Measurements from ENCODE around the gene HSD11B1.

DNA sequence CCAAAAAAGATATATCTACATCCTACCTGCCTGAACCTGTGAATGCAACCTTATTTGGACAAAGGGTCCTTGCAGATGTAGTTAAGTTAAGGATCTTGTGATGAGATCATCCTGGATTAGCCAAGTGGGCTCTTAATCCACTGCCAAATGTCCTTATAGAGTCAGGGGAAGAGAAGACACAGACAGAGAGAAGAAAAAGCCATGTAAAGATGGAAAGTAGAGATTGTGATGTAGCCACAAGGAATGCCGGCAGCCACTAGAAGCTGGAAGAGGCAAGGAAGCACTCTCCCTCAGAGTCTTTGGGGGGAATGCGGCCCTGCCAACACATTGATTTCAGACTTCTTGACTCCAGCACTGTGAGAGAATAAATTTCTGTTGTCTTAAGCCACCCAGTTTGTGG lies 16.2 kb downstream of the HSD11B1 start:
- TF ChIP-seq, protein P1, sequence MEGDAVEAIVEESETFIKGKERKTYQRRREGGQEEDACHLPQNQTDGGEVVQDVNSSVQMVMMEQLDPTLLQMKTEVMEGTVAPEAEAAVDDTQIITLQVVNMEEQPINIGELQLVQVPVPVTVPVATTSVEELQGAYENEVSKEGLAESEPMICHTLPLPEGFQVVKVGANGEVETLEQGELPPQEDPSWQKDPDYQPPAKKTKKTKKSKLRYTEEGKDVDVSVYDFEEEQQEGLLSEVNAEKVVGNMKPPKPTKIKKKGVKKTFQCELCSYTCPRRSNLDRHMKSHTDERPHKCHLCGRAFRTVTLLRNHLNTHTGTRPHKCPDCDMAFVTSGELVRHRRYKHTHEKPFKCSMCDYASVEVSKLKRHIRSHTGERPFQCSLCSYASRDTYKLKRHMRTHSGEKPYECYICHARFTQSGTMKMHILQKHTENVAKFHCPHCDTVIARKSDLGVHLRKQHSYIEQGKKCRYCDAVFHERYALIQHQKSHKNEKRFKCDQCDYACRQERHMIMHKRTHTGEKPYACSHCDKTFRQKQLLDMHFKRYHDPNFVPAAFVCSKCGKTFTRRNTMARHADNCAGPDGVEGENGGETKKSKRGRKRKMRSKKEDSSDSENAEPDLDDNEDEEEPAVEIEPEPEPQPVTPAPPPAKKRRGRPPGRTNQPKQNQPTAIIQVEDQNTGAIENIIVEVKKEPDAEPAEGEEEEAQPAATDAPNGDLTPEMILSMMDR (IDR thresholded peaks at IDR 0.05) = no peak
- no peak for TF ChIP-seq POLR2AphosphoS5 (IDR thresholded peaks at IDR 0.05; ENCODE audit: low read depth, low read length)
- no peak for TF ChIP-seq TCF7L2 (IDR thresholded peaks at IDR 0.05; ENCODE audit: low read depth, low read length)
- TF ChIP-seq, protein P2, sequence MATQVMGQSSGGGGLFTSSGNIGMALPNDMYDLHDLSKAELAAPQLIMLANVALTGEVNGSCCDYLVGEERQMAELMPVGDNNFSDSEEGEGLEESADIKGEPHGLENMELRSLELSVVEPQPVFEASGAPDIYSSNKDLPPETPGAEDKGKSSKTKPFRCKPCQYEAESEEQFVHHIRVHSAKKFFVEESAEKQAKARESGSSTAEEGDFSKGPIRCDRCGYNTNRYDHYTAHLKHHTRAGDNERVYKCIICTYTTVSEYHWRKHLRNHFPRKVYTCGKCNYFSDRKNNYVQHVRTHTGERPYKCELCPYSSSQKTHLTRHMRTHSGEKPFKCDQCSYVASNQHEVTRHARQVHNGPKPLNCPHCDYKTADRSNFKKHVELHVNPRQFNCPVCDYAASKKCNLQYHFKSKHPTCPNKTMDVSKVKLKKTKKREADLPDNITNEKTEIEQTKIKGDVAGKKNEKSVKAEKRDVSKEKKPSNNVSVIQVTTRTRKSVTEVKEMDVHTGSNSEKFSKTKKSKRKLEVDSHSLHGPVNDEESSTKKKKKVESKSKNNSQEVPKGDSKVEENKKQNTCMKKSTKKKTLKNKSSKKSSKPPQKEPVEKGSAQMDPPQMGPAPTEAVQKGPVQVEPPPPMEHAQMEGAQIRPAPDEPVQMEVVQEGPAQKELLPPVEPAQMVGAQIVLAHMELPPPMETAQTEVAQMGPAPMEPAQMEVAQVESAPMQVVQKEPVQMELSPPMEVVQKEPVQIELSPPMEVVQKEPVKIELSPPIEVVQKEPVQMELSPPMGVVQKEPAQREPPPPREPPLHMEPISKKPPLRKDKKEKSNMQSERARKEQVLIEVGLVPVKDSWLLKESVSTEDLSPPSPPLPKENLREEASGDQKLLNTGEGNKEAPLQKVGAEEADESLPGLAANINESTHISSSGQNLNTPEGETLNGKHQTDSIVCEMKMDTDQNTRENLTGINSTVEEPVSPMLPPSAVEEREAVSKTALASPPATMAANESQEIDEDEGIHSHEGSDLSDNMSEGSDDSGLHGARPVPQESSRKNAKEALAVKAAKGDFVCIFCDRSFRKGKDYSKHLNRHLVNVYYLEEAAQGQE (IDR thresholded peaks at IDR 0.05; ENCODE audit: insufficient read depth in 1 of 2, low read depth in 2 of 2, low read length in 1 of 2) = no peak
- TF ChIP-seq SIN3A (IDR thresholded peaks at IDR 0.05; ENCODE audit: borderline replicate concordance, insufficient read depth, low read depth, low read length) = no peak
